K562 (cell line): ENCODE results near the gene PRKG1. TPM values are rescaled to one million over a fixed set of nuclear protein-coding genes. Genes with fewer than 3 reads are reported as not detected.

ENCODE experiments used
- ATAC-seq: fragments of 200-7000 bp; cut with Tn5 transposase; 3 replicates; pipeline ENCODE4 v1.9.1; 2020; ENCODE audit warnings: moderate library complexity
- BruUV-seq: library from RNA; stranded (reverse); fragments of 400-500 nt; replicated peaks from 2 replicates; lab custom pipeline; 2021; lab: Mats Ljungman, UMichigan
- CTCF ChIA-PET: fragments of 300-600 bp; formaldehyde crosslinking; extraction: SDS; loops from one replicate; lab custom pipeline; 2021; ENCODE audit warnings: low intra/inter-chr PET ratio; lab: Yijun Ruan, JAX
- POLR2A ChIA-PET: fragments of 300-600, 350-650 bp; sonication (Branson Sonifier 250); formaldehyde crosslinking; extraction: SDS; loops from one replicate; lab custom pipeline; 2021; ENCODE audit warnings: antibody characterized with exemption, inconsistent platforms; lab: Yijun Ruan, JAX
- DNase-seq, 4 experiments: peaks; one replicate each; pipeline versions ENCODE4 v3.0.0 to v3.0.0-alpha.2; 2011 to 2018; ENCODE audit warnings: low spot score in 3 of 4, mixed read lengths in 3 of 4; ENCODE audit errors: extremely low read depth in 1 of 4
- FAIRE-seq: peaks from 2 replicates; lab custom pipeline; 2011; peaks lifted over from hg19 to GRCh38; lab: Jason Lieb, UNC
- H2AFZ ChIP-seq: 2 replicates; pipeline ENCODE4 v1.6.0; 2011; ENCODE audit warnings: low read depth, low read length, control low read depth, inconsistent platforms
- H3K27ac ChIP-seq: fragments of 200-600 bp; 3 replicates; pipeline ENCODE4 v1.8.0; 2011; ENCODE audit warnings: low read depth, mild to moderate bottlenecking, control low read depth, inconsistent platforms, low read length, moderate library complexity, mixed read lengths; ENCODE audit errors: extremely low read depth
- H3K27me3 ChIP-seq, 2 experiments: fragments of 300-600 bp in 1 of 2; 2 replicates in 1 of 2; 3 replicates in 1 of 2; pipeline versions ENCODE4 v1.6.0 to v1.8.0; 2011; ENCODE audit warnings: inconsistent platforms in 2 of 2, low read length in 2 of 2, mild to moderate bottlenecking in 1 of 2, mixed read lengths in 1 of 2, moderate library complexity in 1 of 2; ENCODE audit not compliant: control insufficient read depth in 2 of 2, insufficient read depth in 2 of 2
- H3K36me3 ChIP-seq: fragments of 300-600 bp; 3 replicates; pipeline ENCODE4 v1.8.0; 2011; ENCODE audit warnings: mild to moderate bottlenecking, low read length, inconsistent platforms; ENCODE audit not compliant: control insufficient read depth, insufficient read depth
- H3K4me1 ChIP-seq, 2 experiments: fragments of 200-600 bp in 1 of 2; replicated peaks in 1 of 2; 2 replicates in 1 of 2; 3 replicates in 1 of 2; pipeline versions ENCODE4 v1.5.1 to v1.8.0; 2011; ENCODE audit warnings: inconsistent platforms in 2 of 2, low read length in 2 of 2, mild to moderate bottlenecking in 1 of 2, mixed read lengths in 1 of 2, moderate library complexity in 1 of 2; ENCODE audit not compliant: control insufficient read depth in 2 of 2, insufficient read depth in 2 of 2
- H3K4me2 ChIP-seq: 2 replicates; pipeline ENCODE4 v1.6.1; 2011; ENCODE audit warnings: low read length, control low read depth, inconsistent platforms, mixed read lengths; ENCODE audit not compliant: insufficient read depth
- H3K4me3 ChIP-seq: fragments of 200-600 bp; sonication (generic), shearing (Covaris generic); 2 replicates; pipeline ENCODE4 v1.5.1; 2016; ENCODE audit warnings: control low read depth, inconsistent platforms
- H3K79me2 ChIP-seq: fragments of 200-600 bp; 3 replicates; pipeline ENCODE4 v1.8.0; 2011; ENCODE audit warnings: low read length, inconsistent platforms; ENCODE audit not compliant: control insufficient read depth, insufficient read depth
- H3K9ac ChIP-seq, 2 experiments: 2 replicates each; pipeline versions ENCODE4 v1.6.0 to v1.6.1; 2011; ENCODE audit warnings: low read depth in 2 of 2, low read length in 2 of 2, control low read depth in 1 of 2, inconsistent platforms in 1 of 2, mild to moderate bottlenecking in 1 of 2, mixed read lengths in 1 of 2; ENCODE audit not compliant: insufficient read depth in 1 of 2
- H3K9me1 ChIP-seq: one replicate; pipeline ENCODE4 v1.6.0; 2011; ENCODE audit warnings: inconsistent platforms, mild to moderate bottlenecking, low read length, moderate library complexity; ENCODE audit not compliant: control insufficient read depth, insufficient read depth
- H3K9me3 ChIP-seq: replicated peaks from 2 replicates; pipeline ENCODE4 v1.5.1; 2011; ENCODE audit warnings: low read depth, low read length, inconsistent platforms; ENCODE audit not compliant: control insufficient read depth, insufficient read depth
- H4K20me1 ChIP-seq: replicated peaks from 2 replicates; pipeline ENCODE4 v1.6.1; 2011; ENCODE audit warnings: low read length, inconsistent platforms, mixed read lengths; ENCODE audit not compliant: control insufficient read depth, insufficient read depth
- CBX8 ChIP-seq: fragments of 200-600 bp; sonication (generic); IDR thresholded peaks from 2 replicates; pipeline ENCODE4 v1.6.1; 2012; ENCODE audit warnings: borderline replicate concordance, mixed run types, low read depth, mild to moderate bottlenecking, moderate library complexity, mixed read lengths, low read length, control low read depth, inconsistent platforms; ENCODE audit not compliant: poor library complexity, severe bottlenecking; ENCODE audit errors: extremely low read depth
- ELF1 ChIP-seq: fragments of 200-800 bp; sonication (Bioruptor generic); IDR thresholded peaks from 2 replicates; pipeline ENCODE4 v1.6.1; 2016; ENCODE audit warnings: missing genetic modification characterization, missing compliant biosample characterization
- KHSRP ChIP-seq: fragments of 450-650 bp; IDR thresholded peaks from 2 replicates; pipeline ENCODE4 v1.6.1; 2017
- KLF10 ChIP-seq: fragments of 250-450 bp; sonication (Bioruptor Pico); IDR thresholded peaks from 2 replicates; pipeline ENCODE4 v1.6.1; 2021; ENCODE audit warnings: matching md5 sums
- NR3C1 ChIP-seq: sonication (generic); formaldehyde crosslinking; IDR thresholded peaks from 2 replicates; pipeline ENCODE4 v1.8.1; 2022; ENCODE audit warnings: missing genetic modification reagents
- NR4A1 ChIP-seq, 2 experiments: fragments of 250-450 bp in 1 of 2; fragments of 450-650 bp in 1 of 2; sonication (Bioruptor Pico) in 1 of 2; IDR thresholded peaks; 2 replicates each; pipeline versions ENCODE4 v1.4.0 to v1.6.1; 2016 to 2020; ENCODE audit warnings: mild to moderate bottlenecking in 2 of 2, missing compliant biosample characterization in 1 of 2, missing genetic modification characterization in 1 of 2, moderate library complexity in 1 of 2
- PHB ChIP-seq: fragments of 250-450 bp; sonication (Bioruptor Pico); IDR thresholded peaks from 2 replicates; pipeline ENCODE4 v1.5.0; 2021
- POLR2A ChIP-seq: fragments of 450-650 bp; conservative IDR thresholded peaks from 2 replicates; pipeline ENCODE4 v1.6.1; 2016
- SMAD1 ChIP-seq: fragments of 150-350 bp; IDR thresholded peaks from 2 replicates; pipeline ENCODE4 v1.6.1; 2014; ENCODE audit warnings: low read length, low read depth; ENCODE audit not compliant: partially characterized antibody
- ZNF311 ChIP-seq: fragments of 250-450 bp; sonication (Bioruptor Pico); IDR thresholded peaks from 2 replicates; pipeline ENCODE4 v1.4.0; 2020; ENCODE audit warnings: mild to moderate bottlenecking, moderate library complexity
- WGBS: fragments of 100-300 bp; shearing (Covaris generic); methylation state at CpG from one replicate; pipeline ENCODE4 v1.1.6; 2016; ENCODE audit warnings: low coverage, mixed read lengths; ENCODE audit not compliant: insufficient coverage; ENCODE audit errors: missing lambda C conversion rate; 5-methylcytosine and 5-hydroxymethylcytosine counted together
- in situ Hi-C: fragments of 300-500 bp; cut with MboI; formaldehyde crosslinking; loops from 4 replicates; pipeline ENCODE4 v1.15.0; 2018; ENCODE audit warnings: inconsistent platforms, mixed read lengths
- intact Hi-C: fragments of 100-400 bp; cut with micrococcal nuclease; formaldehyde crosslinking; loops from 2 replicates; pipeline ENCODE4 v1.14.2; 2022
- polyA plus RNA-seq, 8 experiments: library from polyadenylated mRNA; depleted of rRNA in 4 of 8; stranded (reverse) in 5 of 8; unstranded in 3 of 8; fragments of >200 nt; fragmentation: Nextera tagmentation in 2 of 8; fragmentation: Illumina TruSeq in 1 of 8; extraction: Ambion mirVana in 2 of 8; extraction: Trizol in 1 of 8; gene quantifications; 2 replicates each; pipeline versions ENCODE4 v1.2.1 to v1.2.3, GENCODE V29; 2011 to 2014; ENCODE audit warnings: inconsistent platforms in 1 of 8, missing spikeins in 1 of 8
- total RNA-seq, 7 experiments: library from RNA; depleted of rRNA in 6 of 7; stranded (reverse); fragments of >200 nt in 6 of 7; fragmentation: Illumina TruSeq in 2 of 7; extraction: Trizol in 2 of 7; gene quantifications; 2 replicates each; pipeline versions ENCODE4 v1.2.1 to v1.2.3, GENCODE V29; 2011 to 2021; ENCODE audit warnings: low replicate concordance in 1 of 7
- TF ChIP-seq, protein P1 (sequence below), 2 experiments: fragments of 150-350 bp in 1 of 2; IDR thresholded peaks; 2 replicates each; pipeline ENCODE4 v1.6.1; 2012 to 2016; ENCODE audit warnings: low read depth in 2 of 2, low read length in 2 of 2, mild to moderate bottlenecking in 1 of 2, moderate library complexity in 1 of 2

PRKG1 gene
- total and polyA plus RNA-seq, 9 of the 15 experiments (the other 6 are each of a cell fraction or from before 2014, with no cell fraction given) = 0.22 TPM; not detected in 8

DNA sequence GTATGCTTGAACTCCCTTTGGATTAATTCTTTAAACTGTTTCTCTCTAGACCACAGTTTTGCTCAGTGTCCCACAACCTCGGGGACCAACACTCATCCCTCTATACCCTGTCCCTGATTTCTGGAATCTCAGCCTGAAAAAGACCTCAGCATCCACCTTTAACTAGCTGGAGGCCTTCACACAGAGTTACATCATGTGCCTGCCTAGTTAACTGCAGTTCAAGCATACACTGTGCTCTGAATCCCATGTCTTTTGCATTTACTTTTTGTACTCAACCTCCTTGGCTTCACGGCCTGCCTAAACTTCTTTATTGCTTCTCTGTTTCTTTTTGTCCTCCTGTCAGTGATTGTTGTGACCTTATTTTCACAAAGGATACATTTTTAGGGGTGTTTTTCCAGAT is 66.7 kb downstream of the PRKG1 start:
- H3K27ac ChIP-seq = no peak overlapping the region
- CTCF ChIA-PET = no interaction called here
- H3K36me3 ChIP-seq = no peaks in the 10 kb centered on the region
- FAIRE-seq (no peak), ATAC-seq (no peak), DNase-seq (no peak)
- H2AFZ ChIP-seq = no peak overlapping the region
- WGBS = 0% methylated on average over 2 of the region's 2 CpGs
- no peak overlapping the region for H3K9ac ChIP-seq
- no peaks in the 10 kb centered on the region for H3K27me3 ChIP-seq
- no peaks in the 10 kb centered on the region for H3K9me1 ChIP-seq
- POLR2A ChIA-PET = no interaction called here
- intact Hi-C loops = no loop called here
- TF ChIP-seq KHSRP = no peak
- TF ChIP-seq PHB (CRISPR knock-in tag) = no peak
- TF ChIP-seq SMAD1 = no peak
- no peak for TF ChIP-seq ZNF311
- TF ChIP-seq KLF10 (CRISPR knock-in tag) = no peak
- no peak for TF ChIP-seq CBX8
- TF ChIP-seq, protein P1, sequence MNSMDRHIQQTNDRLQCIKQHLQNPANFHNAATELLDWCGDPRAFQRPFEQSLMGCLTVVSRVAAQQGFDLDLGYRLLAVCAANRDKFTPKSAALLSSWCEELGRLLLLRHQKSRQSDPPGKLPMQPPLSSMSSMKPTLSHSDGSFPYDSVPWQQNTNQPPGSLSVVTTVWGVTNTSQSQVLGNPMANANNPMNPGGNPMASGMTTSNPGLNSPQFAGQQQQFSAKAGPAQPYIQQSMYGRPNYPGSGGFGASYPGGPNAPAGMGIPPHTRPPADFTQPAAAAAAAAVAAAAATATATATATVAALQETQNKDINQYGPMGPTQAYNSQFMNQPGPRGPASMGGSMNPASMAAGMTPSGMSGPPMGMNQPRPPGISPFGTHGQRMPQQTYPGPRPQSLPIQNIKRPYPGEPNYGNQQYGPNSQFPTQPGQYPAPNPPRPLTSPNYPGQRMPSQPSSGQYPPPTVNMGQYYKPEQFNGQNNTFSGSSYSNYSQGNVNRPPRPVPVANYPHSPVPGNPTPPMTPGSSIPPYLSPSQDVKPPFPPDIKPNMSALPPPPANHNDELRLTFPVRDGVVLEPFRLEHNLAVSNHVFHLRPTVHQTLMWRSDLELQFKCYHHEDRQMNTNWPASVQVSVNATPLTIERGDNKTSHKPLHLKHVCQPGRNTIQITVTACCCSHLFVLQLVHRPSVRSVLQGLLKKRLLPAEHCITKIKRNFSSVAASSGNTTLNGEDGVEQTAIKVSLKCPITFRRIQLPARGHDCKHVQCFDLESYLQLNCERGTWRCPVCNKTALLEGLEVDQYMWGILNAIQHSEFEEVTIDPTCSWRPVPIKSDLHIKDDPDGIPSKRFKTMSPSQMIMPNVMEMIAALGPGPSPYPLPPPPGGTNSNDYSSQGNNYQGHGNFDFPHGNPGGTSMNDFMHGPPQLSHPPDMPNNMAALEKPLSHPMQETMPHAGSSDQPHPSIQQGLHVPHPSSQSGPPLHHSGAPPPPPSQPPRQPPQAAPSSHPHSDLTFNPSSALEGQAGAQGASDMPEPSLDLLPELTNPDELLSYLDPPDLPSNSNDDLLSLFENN (IDR thresholded peaks at IDR 0.05; ENCODE audit: low read depth in 2 of 2, low read length in 2 of 2) = no peak
- TF ChIP-seq NR3C1 = no peak
- TF ChIP-seq NR4A1 (CRISPR knock-in tag; IDR thresholded peaks at IDR 0.05) = no peak
- no peak for TF ChIP-seq NR4A1 (tag; IDR thresholded peaks at IDR 0.05)
- TF ChIP-seq ELF1 (tag) = no peak
- TF ChIP-seq POLR2A = no peak
- in situ Hi-C loops = no loop called here
- H3K4me1 ChIP-seq = no peaks in the 10 kb centered on the region
- H3K79me2 ChIP-seq = no peaks in the 10 kb centered on the region
- no peaks in the 10 kb centered on the region for H3K9me3 ChIP-seq
- no peaks in the 10 kb centered on the region for H4K20me1 ChIP-seq
- no TSS peak for BruUV-seq
- no peak overlapping the region for H3K4me3 ChIP-seq
- no peak overlapping the region for H3K4me2 ChIP-seq
